Measurements from ENCODE around the gene CNNM4.

- TF ChIP-seq FOSL2 (IDR thresholded peaks at IDR 0.05) (no peak), FOSL2 (CRISPR knock-in tag; IDR thresholded peaks at IDR 0.05) (no peak), MAZ (IDR thresholded peaks at IDR 0.05; ENCODE audit: borderline replicate concordance, low read depth, low read length) (no peak), CTCF (IDR thresholded peaks at IDR 0.05) (no peak)
- TF ChIP-seq, protein P1, sequence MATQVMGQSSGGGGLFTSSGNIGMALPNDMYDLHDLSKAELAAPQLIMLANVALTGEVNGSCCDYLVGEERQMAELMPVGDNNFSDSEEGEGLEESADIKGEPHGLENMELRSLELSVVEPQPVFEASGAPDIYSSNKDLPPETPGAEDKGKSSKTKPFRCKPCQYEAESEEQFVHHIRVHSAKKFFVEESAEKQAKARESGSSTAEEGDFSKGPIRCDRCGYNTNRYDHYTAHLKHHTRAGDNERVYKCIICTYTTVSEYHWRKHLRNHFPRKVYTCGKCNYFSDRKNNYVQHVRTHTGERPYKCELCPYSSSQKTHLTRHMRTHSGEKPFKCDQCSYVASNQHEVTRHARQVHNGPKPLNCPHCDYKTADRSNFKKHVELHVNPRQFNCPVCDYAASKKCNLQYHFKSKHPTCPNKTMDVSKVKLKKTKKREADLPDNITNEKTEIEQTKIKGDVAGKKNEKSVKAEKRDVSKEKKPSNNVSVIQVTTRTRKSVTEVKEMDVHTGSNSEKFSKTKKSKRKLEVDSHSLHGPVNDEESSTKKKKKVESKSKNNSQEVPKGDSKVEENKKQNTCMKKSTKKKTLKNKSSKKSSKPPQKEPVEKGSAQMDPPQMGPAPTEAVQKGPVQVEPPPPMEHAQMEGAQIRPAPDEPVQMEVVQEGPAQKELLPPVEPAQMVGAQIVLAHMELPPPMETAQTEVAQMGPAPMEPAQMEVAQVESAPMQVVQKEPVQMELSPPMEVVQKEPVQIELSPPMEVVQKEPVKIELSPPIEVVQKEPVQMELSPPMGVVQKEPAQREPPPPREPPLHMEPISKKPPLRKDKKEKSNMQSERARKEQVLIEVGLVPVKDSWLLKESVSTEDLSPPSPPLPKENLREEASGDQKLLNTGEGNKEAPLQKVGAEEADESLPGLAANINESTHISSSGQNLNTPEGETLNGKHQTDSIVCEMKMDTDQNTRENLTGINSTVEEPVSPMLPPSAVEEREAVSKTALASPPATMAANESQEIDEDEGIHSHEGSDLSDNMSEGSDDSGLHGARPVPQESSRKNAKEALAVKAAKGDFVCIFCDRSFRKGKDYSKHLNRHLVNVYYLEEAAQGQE (IDR thresholded peaks at IDR 0.05): no peak
Measured at GRCh38 chr2:96770442-96771202, 9.9 kb downstream of the CNNM4 start.

All from A549 (cell line).